ENCODE measurements around the gene OASL.
"Not testable (repeated sequence)": the region's sequence is repeated elsewhere in the genome, so short reads cannot be mapped to it uniquely, and the experiment has no call there.

The OASL gene, protein sequence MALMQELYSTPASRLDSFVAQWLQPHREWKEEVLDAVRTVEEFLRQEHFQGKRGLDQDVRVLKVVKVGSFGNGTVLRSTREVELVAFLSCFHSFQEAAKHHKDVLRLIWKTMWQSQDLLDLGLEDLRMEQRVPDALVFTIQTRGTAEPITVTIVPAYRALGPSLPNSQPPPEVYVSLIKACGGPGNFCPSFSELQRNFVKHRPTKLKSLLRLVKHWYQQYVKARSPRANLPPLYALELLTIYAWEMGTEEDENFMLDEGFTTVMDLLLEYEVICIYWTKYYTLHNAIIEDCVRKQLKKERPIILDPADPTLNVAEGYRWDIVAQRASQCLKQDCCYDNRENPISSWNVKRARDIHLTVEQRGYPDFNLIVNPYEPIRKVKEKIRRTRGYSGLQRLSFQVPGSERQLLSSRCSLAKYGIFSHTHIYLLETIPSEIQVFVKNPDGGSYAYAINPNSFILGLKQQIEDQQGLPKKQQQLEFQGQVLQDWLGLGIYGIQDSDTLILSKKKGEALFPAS
- total RNA-seq = 126 to 663 (median 287) reads per million in 4 donors

DNA sequence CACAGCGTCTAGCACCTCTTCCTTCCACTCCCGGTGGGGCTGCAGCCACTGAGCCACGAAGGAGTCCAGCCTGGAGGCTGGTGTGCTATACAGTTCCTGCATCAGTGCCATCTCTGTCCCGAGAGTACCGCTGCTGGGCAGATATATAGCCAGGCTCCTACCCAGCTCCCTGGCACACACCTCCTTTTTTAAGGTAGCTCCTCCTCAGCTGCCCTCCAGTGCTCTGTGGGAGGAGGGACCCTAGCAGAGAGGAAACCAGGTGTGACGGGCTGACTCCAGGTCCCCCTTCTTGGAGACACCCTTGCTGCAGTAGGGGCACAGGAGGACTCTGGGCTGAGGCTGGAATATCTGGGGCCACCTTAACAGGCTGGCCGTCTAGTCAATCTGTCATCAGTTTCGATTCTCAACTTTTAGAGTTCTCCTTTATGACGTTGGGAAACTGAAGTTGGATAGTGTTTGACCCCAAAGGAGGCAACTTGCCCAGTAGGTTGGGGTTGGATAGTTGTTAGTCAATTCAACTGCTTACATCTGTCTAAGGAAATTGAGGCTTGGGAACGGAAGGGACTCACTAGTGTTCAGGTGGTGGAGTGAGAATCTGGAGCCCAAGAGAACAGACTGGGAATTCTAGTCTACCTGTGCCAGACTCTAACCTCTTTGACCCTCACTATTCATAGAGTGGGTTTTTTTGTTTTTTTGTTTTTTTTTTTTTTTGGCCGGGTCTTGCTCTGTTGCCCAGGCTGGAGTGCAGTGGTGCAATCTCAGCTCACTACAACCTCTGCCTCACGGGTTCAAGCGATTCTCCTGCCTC is at the start of gene OASL:
Gene OASL, minus strand, starts transcription at position 386 of the 808 bp plus-strand sequence. Its CDS starts 275 bp downstream, at position 111.
- DNase-seq = peak; percentile 59 to 72 (median 68)

DNA sequence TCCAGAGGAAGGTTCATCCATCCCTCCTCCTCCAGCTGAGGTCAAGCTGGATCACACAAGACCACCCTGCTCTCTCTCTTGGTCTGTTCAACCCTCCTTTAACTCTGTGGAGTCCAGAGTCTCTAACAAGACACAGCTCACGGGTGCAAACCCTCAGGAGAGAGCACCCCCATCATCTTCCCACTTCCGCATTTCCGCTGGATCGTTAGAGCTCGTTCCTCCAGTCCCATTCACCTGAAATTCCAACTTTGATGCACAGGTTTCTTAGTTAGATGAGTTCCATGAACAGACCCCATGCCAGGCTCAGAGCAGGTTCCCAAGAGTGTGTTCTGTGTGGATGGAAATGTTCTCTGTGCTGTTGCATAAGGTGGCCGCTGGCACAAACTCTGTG is 49.1 kb upstream of the OASL start:
- no peak for DNase-seq

DNA sequence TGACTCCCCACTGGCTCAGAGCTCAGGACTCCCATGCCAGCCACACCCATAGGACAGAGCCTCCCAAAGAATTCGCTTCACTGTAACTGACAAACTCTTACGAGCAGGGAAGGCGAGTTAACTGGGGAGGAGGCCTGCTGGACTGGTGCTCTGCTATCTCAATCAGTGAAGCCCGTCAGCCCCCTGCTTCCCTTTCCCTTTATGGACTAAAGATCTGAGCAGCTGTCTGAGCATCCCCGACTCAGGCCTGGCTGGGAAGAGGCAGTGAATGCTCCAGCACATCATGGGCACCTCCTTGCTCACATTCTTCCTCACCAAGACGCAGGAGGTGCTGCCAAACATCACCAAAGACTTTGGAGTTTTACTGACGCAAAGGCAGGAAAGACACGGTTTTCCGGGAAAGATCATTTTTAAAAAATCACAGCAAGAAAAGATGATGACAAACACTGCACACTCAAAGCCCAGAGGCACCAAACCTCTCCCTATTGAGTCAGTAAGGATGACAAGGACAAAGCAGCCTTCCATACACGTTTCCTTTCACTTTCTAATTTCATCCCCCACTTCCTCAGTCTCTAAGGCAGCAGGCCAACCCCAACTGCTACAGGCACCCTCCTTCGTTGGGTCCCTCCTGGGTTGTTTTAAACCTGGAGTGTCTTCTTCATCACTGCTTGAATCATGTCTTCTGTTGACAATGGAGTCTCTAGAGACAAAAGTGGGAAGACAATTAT is 48.6 kb upstream of the OASL start:
- no peak for DNase-seq

DNA sequence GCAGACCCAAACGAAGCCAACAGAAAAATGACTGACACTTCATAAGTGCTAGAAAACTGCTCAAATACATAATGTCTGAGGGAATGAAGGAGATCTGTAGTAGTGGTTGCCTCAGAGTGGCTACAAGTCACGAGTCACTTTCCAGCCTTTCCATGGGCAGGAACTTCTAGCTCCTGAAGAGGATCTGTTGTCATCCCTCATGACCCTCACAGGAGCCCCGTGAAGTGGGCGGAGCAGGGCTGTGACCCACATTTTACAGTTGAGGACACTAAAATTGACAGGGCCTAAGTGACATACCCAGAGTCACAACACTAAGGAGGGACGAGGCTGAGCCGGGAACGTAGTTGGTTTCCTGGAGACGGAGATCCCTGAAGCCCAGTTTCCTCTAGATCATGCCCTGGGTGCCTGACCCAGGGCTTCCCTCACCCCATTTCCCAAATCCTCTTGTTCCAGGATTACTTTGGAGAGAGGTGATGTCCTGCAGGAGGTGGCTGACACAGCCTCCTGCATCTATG is 47.8 kb upstream of the OASL start:
- DNase-seq = no peak

DNA sequence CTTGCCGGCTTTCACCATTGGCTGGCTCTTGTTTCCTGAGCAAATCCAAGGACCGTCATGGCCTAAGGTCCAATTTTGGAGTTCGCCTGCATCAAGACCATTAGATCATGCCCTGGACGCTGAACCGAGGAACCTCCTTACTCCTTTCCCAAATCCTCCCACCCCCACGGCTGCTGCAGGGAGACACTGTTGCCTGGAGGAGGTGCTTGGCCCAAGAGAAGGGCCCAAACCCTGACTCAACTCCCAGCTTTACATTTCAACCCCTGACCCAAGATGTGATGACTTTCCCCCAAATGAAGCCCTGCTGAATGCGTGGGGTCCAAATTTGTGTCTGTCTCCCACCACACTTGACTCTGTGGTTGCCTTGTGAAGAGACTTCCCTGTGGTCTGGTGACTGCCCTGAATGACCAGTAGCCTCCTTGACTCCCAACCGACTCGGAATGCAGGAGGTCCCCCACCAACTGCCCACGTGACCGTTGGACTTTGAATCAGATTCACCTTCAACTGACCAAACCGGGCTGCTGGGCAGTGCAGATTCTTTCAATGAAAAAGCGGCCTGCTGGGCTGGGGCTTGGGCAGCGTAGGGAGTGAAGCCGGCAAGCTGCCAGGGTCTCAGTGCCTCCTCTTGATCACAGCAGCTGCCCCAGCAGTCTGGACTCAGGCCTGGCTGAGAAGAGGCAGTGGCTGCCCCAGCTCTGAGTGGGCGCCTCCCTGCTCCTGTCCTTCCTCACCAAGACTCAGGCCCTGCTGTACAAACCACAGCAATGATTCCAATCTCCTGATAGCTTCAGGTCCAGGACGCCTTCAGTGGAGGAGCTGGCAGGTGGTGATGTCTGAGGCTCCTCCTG is 46.7 kb upstream of the OASL start:
- DNase-seq = no peak

DNA sequence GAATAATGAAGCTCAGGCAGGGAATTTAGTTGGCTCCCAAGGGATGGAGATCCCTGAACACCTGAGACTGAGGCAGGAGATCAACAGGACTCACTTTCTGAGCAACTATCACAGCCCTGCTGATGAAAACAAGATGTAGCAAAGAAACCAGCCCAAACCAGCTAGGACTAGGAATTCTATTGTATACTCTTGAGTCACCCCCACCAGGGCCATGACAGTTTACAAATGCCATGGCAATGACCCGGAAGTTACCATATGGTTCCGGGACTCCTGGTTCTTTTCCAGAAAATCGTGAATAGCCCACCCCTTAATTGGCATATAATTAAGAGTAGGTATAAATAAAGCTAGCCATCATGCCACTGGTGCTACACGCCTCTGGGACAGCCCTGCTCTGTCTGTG is 46.0 kb upstream of the OASL start:
- DNase-seq = no peak

DNA sequence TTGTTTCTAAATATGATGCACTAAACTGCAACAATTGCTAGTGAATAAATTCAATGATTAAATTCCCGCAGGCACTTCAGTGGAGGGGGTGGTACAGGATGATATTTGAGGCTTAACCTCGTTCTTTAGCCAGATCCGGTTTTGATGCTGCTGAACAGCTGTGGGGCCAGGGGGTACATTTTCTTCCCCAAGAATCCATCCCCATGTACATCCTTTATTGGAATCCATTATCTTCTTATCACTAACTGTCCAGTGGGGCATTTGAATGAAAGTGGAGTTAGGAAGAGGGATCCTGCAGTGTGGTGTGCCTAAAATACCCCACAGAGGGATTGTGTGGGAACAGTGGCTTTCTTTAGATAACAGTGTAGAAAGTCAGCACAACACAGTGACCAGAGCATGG is 45.2 kb upstream of the OASL start:
- DNase-seq = no peak

DNA sequence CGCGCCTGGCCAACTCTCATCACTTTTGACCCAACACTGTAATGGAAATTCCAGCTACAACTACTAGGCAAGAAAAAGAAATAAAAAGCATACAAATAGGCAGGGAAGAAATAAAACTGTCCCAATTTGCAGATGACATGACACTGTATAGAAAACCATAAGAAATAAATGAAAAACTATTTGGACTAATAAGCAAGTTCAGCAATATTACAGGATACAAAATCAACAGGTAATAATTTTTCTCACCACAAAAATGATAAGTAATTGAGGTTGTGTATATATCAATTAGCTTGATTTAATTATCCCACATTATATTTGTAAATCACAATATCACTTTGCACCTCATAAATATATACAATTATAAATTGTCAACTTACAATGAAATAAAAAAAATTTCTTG is 41.9 kb upstream of the OASL start:
- DNase-seq = no peak

DNA sequence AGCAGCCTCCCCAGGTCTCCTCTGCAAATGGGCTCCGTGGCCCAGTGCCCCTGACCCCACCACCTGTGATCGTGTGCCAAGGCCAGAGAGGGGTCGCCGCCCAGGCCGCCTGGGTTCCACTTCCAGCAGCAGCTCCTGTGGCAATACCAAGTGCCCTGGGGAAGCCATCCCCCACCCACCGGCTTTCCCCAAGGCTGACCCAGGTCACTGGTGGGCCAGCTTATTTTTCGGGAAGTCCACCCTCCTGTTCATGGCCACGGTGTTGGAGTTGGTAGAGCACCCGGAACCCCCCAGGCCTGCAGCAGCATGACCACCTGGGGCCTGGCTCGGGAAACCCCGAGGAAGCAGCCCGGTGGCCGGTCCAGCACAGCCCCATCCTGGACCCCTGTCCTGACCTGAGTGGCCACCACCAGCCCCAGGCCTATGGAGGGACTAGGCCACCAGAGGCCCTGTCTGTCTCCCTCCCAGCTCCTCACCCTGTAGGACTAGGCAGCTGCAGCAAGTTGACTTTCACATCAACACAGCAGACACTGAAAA is 40.8 kb upstream of the OASL start:
- no peak for DNase-seq

DNA sequence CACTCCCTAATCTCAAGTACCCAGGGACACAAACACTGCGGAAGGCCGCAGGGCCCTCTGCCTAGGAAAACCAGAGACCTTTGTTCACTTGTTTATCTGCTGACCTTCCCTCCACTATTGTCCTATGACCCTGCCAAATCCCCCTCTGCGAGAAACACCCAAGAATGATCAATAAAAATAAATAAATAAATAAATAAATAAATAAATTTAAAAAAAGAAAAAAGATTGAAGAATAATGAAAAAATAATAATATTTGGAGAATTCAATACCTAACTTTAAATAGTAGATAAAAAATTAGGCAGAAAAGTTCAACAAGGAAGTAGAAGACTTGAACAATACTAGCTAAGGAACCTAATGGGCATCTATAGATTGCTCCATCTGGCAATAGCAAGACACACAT is 38.4 kb upstream of the OASL start:
- DNase-seq = not testable (repeated sequence)

DNA sequence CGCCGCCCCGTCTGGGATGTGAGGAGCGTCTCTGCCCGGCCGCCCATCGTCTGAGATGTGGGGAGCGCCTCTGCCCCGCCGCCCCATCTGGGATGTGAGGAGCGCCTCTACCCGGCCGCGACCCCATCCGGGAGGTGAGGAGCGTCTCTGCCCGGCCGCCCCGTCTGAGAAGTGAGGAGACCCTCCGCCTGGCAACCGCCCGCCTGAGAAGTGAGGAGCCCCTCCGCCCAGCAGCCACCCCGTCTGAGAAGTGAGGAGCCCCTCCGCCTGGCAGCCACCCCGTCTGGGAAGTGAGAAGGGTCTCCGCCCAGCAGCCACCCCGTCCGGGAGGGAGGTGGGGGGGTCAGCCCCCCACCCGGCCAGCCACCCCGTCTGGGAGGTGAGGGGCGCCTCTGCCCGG is 36.9 kb upstream of the OASL start:
- not testable (repeated sequence) for DNase-seq

DNA sequence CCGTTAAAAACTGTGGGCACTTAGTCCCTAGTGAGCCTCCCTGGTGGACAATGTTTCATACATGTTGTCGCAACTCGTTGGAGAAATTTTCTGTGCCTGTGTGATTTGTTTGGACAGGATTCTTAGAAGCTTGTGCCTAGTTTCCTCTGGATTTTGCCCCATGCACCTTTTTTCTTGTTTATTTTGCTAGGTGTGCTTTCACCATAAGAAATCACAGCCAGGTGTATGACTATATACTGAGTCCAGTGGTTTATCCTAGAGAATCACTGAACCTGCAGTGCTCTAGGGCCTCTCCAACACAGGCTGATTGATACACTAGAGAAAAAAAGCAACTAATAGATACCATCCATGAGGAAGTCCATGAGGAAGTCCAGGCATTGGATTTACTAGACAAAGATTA is 33.1 kb upstream of the OASL start:
- no peak for DNase-seq

DNA sequence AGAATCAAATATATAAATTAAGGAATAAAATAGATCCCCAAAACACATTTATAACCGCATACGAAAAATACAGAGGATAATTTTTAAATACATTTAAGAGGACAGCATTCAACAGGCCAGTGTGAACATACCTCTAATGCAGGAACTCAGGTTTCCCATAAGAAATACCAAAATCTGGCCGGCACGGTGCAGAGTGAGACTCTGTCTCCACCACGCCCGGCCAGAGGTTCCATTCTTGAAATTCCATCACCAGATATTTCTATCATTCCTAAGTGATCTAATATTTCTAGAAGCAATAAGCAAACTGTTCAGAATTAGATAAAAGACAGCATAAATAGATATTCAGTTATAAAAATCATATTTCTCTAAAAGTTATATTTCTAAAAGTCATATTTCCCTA is 30.2 kb upstream of the OASL start:
- DNase-seq = no peak

DNA sequence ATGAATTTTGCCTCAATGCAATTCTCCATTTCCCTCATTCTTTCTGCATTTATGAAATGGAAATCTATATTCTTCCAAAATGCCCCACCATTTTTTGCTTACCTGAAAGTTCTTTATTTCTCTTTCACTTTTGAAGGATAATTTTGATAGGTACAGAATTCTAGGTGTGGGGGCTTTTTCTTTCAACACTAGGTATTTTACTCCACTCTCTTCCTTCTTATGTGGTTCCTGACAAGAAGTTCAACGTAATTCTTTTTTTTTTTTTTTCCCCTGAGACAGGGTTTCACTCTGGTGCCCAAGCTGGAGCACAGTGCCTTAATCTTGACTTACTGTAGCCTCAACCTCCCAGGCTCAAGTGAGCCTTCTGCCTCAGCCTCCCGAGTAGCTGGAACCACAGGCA is 26.3 kb upstream of the OASL start:
- no peak for DNase-seq

DNA sequence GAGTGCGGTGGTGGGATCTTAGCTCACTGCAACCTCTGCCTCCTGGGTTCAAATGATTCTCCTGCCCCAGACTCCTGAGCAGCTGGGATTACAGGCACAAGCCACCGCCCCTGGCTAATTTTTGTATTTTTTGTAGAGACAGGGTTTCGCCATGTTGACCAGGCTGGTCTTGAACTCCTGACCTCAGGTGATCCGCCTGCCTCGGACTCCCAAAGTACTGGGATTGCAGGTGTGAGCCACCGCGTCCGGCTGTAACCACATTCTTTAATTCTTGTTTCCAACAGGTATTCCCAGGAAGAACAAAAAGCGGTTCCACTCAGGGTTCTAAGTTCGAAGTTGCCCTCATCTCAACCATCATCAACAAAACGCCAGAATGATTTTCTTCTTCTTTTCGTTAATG is 25.5 kb upstream of the OASL start:
- DNase-seq = not testable (repeated sequence)

DNA sequence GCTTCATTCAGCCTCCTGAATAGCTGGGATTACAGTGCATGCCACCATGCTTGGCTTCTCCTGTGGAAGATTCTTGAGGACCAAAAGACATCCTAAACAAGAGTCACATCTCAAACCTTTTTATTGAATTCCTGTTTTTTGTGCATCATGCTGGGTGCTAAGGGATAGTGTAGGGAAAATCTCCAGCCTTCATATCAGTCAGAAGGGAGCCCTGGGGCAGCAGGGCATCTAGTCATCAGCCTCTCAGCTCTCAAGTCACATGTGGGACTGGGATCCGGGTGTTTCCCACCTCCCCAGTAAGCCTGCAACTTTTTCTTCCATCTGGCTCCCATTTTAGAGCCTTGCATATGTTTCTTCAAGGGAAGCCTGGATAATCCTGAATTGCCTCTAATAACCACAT is 25.1 kb upstream of the OASL start:
- no peak for DNase-seq

DNA sequence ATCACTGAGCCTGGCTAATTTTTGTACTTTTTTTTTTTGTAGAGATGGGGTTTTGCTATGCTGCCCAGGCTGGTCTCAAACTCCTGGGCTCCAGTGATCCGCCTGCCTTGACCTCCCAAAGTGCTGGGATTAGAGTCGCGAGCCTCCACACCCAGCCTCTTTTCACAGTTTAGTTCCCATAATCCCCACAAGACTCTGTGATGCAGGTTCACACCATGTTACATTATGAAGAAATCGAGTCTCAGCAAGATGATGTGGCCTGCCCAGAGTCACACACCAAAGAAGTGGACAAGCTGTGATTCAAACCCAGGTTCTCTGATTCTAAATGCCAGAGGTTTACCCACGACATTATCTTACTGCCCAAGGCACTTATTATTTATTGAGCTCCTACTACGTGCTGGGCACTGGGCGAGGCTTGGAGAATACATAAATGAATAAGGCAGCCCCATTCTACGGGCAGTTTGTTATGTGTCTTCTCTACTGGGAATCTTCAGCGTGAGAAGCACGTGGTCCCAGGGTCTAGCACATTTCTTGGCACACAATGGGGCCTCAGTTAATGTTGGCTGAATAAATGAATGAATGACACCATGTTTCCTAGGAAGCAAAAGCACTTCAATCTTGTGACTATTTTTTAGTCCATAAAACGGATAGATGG is 23.5 kb upstream of the OASL start:
- DNase-seq = no peak

DNA sequence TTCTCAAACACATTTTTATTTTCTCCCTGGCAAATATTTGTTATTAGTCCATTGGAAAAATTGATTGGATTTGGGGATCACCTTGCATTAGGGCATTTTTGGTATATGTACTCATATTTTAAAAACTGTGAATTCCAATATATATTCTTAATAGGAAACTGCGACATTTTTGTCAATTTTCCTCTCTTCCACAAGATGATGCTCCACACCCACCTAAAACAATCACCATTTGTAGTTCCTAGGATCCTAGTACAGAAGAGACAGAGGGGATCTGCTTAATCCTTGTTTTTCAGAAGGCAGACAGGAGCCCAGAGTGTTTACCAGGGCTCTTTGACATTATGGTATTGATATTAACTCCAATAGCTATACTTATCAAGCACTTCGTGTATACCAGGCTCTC is 22.8 kb upstream of the OASL start:
- no peak for DNase-seq

DNA sequence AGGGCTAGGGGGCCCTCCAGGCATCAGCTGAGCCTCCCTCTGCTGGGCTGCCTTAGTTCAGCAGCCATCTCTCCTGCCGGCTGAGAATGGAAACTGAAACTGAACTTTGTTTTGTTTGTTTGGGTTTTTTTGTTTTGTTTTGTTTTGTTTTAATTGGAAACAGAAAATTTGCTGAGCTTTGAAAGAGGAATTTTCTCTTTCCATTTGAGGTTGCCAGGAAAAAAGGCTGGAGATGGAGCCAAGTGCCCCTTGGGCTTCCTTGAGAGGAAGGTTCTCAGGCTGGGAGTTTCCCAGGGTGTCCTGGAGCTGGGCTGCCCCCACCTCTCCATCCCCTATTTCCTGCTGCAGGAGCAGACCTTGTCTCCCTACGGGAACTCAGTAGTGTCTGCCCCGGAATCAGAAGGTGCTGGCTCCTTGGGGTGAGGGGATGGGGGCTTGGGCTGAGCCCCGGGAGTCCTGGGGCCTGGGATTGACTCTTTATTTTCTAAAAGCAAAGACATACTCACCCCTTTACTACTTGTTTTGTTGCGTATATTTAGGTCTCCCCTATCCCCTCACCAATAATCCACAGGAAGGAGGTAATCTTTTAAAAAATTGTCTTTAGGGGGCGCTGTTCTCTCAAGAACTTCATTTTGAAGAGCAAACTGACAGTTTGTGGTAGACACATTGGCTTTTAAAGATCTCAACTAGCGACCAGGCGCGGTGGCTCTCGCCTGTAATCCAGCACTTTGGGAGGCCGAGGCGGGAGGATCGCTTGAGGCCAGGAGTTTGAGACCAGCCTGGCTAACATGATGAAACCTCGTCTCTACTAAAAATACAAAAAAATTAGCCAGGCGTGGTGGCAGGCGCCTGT is 21.3 kb upstream of the OASL start:
- DNase-seq = peak; percentile 35 to 80 (median 55)
